Cerebellar cortex (tissue), 1 donor: ENCODE data around the gene SLC25A42.
"Not testable (repeated sequence)": the region's sequence is repeated elsewhere in the genome, so short reads cannot be mapped to it uniquely, and the experiment has no call there.

Experiments used
- DNase-seq: peaks from one replicate; pipeline ENCODE4 v3.0.0-alpha.2; 2015; ENCODE audit warnings: low spot score

SLC25A42 gene

GRCh38 chr19:19068659-19069654 lies 5.2 kb downstream of the SLC25A42 start:
- DNase-seq = peak; percentile 58

GRCh38 chr19:19071897-19072296 lies 8.1 kb downstream of the SLC25A42 start:
- DNase-seq = no peak

GRCh38 chr19:19074196-19074882 lies 10.5 kb downstream of the SLC25A42 start:
- no peak for DNase-seq

- no peak for DNase-seq
Observed at GRCh38 chr19:19075126-19075525, 11.3 kb downstream of the SLC25A42 start.

GRCh38 chr19:19076476-19076875 lies 12.7 kb downstream of the SLC25A42 start:
- no peak for DNase-seq

- no peak for DNase-seq
Observed at GRCh38 chr19:19077103-19077502, 13.3 kb downstream of the SLC25A42 start.

- DNase-seq = no peak
Observed at GRCh38 chr19:19078801-19079200, 15.0 kb downstream of the SLC25A42 start.

- no peak for DNase-seq
Observed at GRCh38 chr19:19079571-19079970, 15.8 kb downstream of the SLC25A42 start.

- no peak for DNase-seq
Observed at GRCh38 chr19:19081642-19082151, 17.9 kb downstream of the SLC25A42 start.

GRCh38 chr19:19083413-19084178 lies 19.8 kb downstream of the SLC25A42 start:
- no peak for DNase-seq

- DNase-seq = no peak
Observed at GRCh38 chr19:19087676-19088075, 23.9 kb downstream of the SLC25A42 start.

GRCh38 chr19:19094513-19094912 lies 30.7 kb downstream of the SLC25A42 start:
- no peak for DNase-seq

- DNase-seq = no peak
Observed at GRCh38 chr19:19095691-19096090, 31.9 kb downstream of the SLC25A42 start.

GRCh38 chr19:19096641-19097627 lies 33.1 kb downstream of the SLC25A42 start:
- DNase-seq = no peak

- no peak for DNase-seq
Observed at GRCh38 chr19:19098084-19098702, 34.4 kb downstream of the SLC25A42 start.

GRCh38 chr19:19098703-19099632 lies 35.2 kb downstream of the SLC25A42 start:
- no peak for DNase-seq

- DNase-seq = no peak
Observed at GRCh38 chr19:19101540-19101939, 37.7 kb downstream of the SLC25A42 start.

- DNase-seq = not testable (repeated sequence)
Observed at GRCh38 chr19:19102566-19102965, 38.8 kb downstream of the SLC25A42 start.

- no peak for DNase-seq
Observed at GRCh38 chr19:19103167-19103566, 39.4 kb downstream of the SLC25A42 start.
